K562 (cell line): ENCODE results near the gene KRTAP4-7. TPM values are rescaled to one million over a fixed set of nuclear protein-coding genes. Genes with fewer than 3 reads are reported as not detected.
"Not testable (repeated sequence)": the region's sequence is repeated elsewhere in the genome, so short reads cannot be mapped to it uniquely, and the experiment has no call there.

Source experiments
- ATAC-seq: fragments of 200-7000 bp; cut with Tn5 transposase; 3 replicates; pipeline ENCODE4 v1.9.1; 2020; ENCODE audit warnings: moderate library complexity
- BruUV-seq: library from RNA; stranded (reverse); fragments of 400-500 nt; replicated peaks from 2 replicates; lab custom pipeline; 2021; lab: Mats Ljungman, UMichigan
- CTCF ChIA-PET: fragments of 300-600 bp; formaldehyde crosslinking; extraction: SDS; loops from one replicate; lab custom pipeline; 2021; ENCODE audit warnings: low intra/inter-chr PET ratio; lab: Yijun Ruan, JAX
- POLR2A ChIA-PET: fragments of 300-600, 350-650 bp; sonication (Branson Sonifier 250); formaldehyde crosslinking; extraction: SDS; loops from one replicate; lab custom pipeline; 2021; ENCODE audit warnings: antibody characterized with exemption, inconsistent platforms; lab: Yijun Ruan, JAX
- DNase-seq, 4 experiments: peaks; one replicate each; pipeline versions ENCODE4 v3.0.0 to v3.0.0-alpha.2; 2011 to 2018; ENCODE audit warnings: low spot score in 3 of 4, mixed read lengths in 3 of 4; ENCODE audit errors: extremely low read depth in 1 of 4
- FAIRE-seq: peaks from 2 replicates; lab custom pipeline; 2011; peaks lifted over from hg19 to GRCh38; lab: Jason Lieb, UNC
- H2AFZ ChIP-seq: 2 replicates; pipeline ENCODE4 v1.6.0; 2011; ENCODE audit warnings: low read depth, low read length, control low read depth, inconsistent platforms
- H3K27ac ChIP-seq: fragments of 200-600 bp; 3 replicates; pipeline ENCODE4 v1.8.0; 2011; ENCODE audit warnings: low read depth, mild to moderate bottlenecking, control low read depth, inconsistent platforms, low read length, moderate library complexity, mixed read lengths; ENCODE audit errors: extremely low read depth
- H3K27me3 ChIP-seq, 2 experiments: fragments of 300-600 bp in 1 of 2; 2 replicates in 1 of 2; 3 replicates in 1 of 2; pipeline versions ENCODE4 v1.6.0 to v1.8.0; 2011; ENCODE audit warnings: inconsistent platforms in 2 of 2, low read length in 2 of 2, mild to moderate bottlenecking in 1 of 2, mixed read lengths in 1 of 2, moderate library complexity in 1 of 2; ENCODE audit not compliant: control insufficient read depth in 2 of 2, insufficient read depth in 2 of 2
- H3K36me3 ChIP-seq: fragments of 300-600 bp; 3 replicates; pipeline ENCODE4 v1.8.0; 2011; ENCODE audit warnings: mild to moderate bottlenecking, low read length, inconsistent platforms; ENCODE audit not compliant: control insufficient read depth, insufficient read depth
- H3K4me1 ChIP-seq, 2 experiments: fragments of 200-600 bp in 1 of 2; replicated peaks in 1 of 2; 2 replicates in 1 of 2; 3 replicates in 1 of 2; pipeline versions ENCODE4 v1.5.1 to v1.8.0; 2011; ENCODE audit warnings: inconsistent platforms in 2 of 2, low read length in 2 of 2, mild to moderate bottlenecking in 1 of 2, mixed read lengths in 1 of 2, moderate library complexity in 1 of 2; ENCODE audit not compliant: control insufficient read depth in 2 of 2, insufficient read depth in 2 of 2
- H3K4me2 ChIP-seq: 2 replicates; pipeline ENCODE4 v1.6.1; 2011; ENCODE audit warnings: low read length, control low read depth, inconsistent platforms, mixed read lengths; ENCODE audit not compliant: insufficient read depth
- H3K4me3 ChIP-seq: fragments of 200-600 bp; sonication (generic), shearing (Covaris generic); 2 replicates; pipeline ENCODE4 v1.5.1; 2016; ENCODE audit warnings: control low read depth, inconsistent platforms
- H3K79me2 ChIP-seq: fragments of 200-600 bp; 3 replicates; pipeline ENCODE4 v1.8.0; 2011; ENCODE audit warnings: low read length, inconsistent platforms; ENCODE audit not compliant: control insufficient read depth, insufficient read depth
- H3K9ac ChIP-seq, 2 experiments: 2 replicates each; pipeline versions ENCODE4 v1.6.0 to v1.6.1; 2011; ENCODE audit warnings: low read depth in 2 of 2, low read length in 2 of 2, control low read depth in 1 of 2, inconsistent platforms in 1 of 2, mild to moderate bottlenecking in 1 of 2, mixed read lengths in 1 of 2; ENCODE audit not compliant: insufficient read depth in 1 of 2
- H3K9me1 ChIP-seq: one replicate; pipeline ENCODE4 v1.6.0; 2011; ENCODE audit warnings: inconsistent platforms, mild to moderate bottlenecking, low read length, moderate library complexity; ENCODE audit not compliant: control insufficient read depth, insufficient read depth
- H3K9me3 ChIP-seq: replicated peaks from 2 replicates; pipeline ENCODE4 v1.5.1; 2011; ENCODE audit warnings: low read depth, low read length, inconsistent platforms; ENCODE audit not compliant: control insufficient read depth, insufficient read depth
- H4K20me1 ChIP-seq: replicated peaks from 2 replicates; pipeline ENCODE4 v1.6.1; 2011; ENCODE audit warnings: low read length, inconsistent platforms, mixed read lengths; ENCODE audit not compliant: control insufficient read depth, insufficient read depth
- POLR3G ChIP-seq: IDR thresholded peaks from 2 replicates; pipeline ENCODE4 v1.6.1; 2011; ENCODE audit not compliant: insufficient read length, insufficient replicate concordance; ENCODE audit errors: extremely low read depth
- RBM25 ChIP-seq: fragments of 200-400 bp; formaldehyde crosslinking; IDR thresholded peaks from 2 replicates; pipeline ENCODE4 v1.6.1; 2018; ENCODE audit warnings: low read length, low read depth, moderate library complexity; ENCODE audit not compliant: severe bottlenecking
- ZNF146 ChIP-seq: IDR thresholded peaks from one replicate; pipeline ENCODE4 v1.6.1; 2018; ENCODE audit warnings: missing compliant biosample characterization; ENCODE audit not compliant: unreplicated experiment
- WGBS: fragments of 100-300 bp; shearing (Covaris generic); methylation state at CpG from one replicate; pipeline ENCODE4 v1.1.6; 2016; ENCODE audit warnings: low coverage, mixed read lengths; ENCODE audit not compliant: insufficient coverage; ENCODE audit errors: missing lambda C conversion rate; 5-methylcytosine and 5-hydroxymethylcytosine counted together
- in situ Hi-C: fragments of 300-500 bp; cut with MboI; formaldehyde crosslinking; loops from 4 replicates; pipeline ENCODE4 v1.15.0; 2018; ENCODE audit warnings: inconsistent platforms, mixed read lengths
- intact Hi-C: fragments of 100-400 bp; cut with micrococcal nuclease; formaldehyde crosslinking; loops from 2 replicates; pipeline ENCODE4 v1.14.2; 2022
- polyA plus RNA-seq, 8 experiments: library from polyadenylated mRNA; depleted of rRNA in 4 of 8; stranded (reverse) in 5 of 8; unstranded in 3 of 8; fragments of >200 nt; fragmentation: Nextera tagmentation in 2 of 8; fragmentation: Illumina TruSeq in 1 of 8; extraction: Ambion mirVana in 2 of 8; extraction: Trizol in 1 of 8; gene quantifications; 2 replicates each; pipeline versions ENCODE4 v1.2.1 to v1.2.3, GENCODE V29; 2011 to 2014; ENCODE audit warnings: inconsistent platforms in 1 of 8, missing spikeins in 1 of 8
- total RNA-seq, 7 experiments: library from RNA; depleted of rRNA in 6 of 7; stranded (reverse); fragments of >200 nt in 6 of 7; fragmentation: Illumina TruSeq in 2 of 7; extraction: Trizol in 2 of 7; gene quantifications; 2 replicates each; pipeline versions ENCODE4 v1.2.1 to v1.2.3, GENCODE V29; 2011 to 2021; ENCODE audit warnings: low replicate concordance in 1 of 7
- TF ChIP-seq, protein P1 (sequence below): sonication (generic); formaldehyde crosslinking; IDR thresholded peaks from 2 replicates; pipeline ENCODE4 v1.8.1; 2022; ENCODE audit warnings: missing genetic modification reagents

The KRTAP4-7 gene
- total and polyA plus RNA-seq, 9 of the 15 experiments (the other 6 are each of a cell fraction or from before 2014, with no cell fraction given): not detected

DNA sequence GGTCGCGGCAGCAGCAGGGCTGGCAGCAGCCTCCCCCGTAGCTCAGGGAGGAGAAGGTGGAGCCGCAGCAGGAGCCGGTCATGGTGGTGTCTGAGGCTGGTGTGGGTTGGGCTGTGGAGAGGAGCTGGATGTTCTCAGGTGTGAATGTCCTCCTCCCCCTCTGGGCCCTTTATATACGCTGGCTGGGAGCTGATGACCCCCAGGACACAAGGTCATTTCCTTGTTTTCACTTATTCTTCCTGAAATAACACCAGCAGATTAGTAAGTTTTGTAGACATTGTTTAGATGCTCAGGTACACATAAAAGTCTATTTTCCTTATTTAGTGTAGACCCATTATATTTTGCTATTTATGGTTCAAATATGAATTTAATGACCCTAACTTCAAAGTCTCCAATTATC lies 28.8 kb upstream of the KRTAP4-7 start, which contains the start of gene KRTAP2-2:
Gene KRTAP2-2, minus strand, starts transcription at position 101 of the 400 bp plus-strand sequence. Its CDS starts 19 bp downstream, at position 82.
- DNase-seq, H3K9me3 ChIP-seq, H2AFZ ChIP-seq, in situ Hi-C loops, H3K27me3 ChIP-seq, H3K9me1 ChIP-seq, H3K4me3 ChIP-seq, H3K36me3 ChIP-seq, BruUV-seq, intact Hi-C loops, H3K9ac ChIP-seq, H3K27ac ChIP-seq, H3K4me1 ChIP-seq, ATAC-seq, FAIRE-seq, H3K79me2 ChIP-seq, POLR2A ChIA-PET, CTCF ChIA-PET, H4K20me1 ChIP-seq, H3K4me2 ChIP-seq: not testable (repeated sequence)
- 0% methylated on average over 1 of the region's 6 CpGs for WGBS

DNA sequence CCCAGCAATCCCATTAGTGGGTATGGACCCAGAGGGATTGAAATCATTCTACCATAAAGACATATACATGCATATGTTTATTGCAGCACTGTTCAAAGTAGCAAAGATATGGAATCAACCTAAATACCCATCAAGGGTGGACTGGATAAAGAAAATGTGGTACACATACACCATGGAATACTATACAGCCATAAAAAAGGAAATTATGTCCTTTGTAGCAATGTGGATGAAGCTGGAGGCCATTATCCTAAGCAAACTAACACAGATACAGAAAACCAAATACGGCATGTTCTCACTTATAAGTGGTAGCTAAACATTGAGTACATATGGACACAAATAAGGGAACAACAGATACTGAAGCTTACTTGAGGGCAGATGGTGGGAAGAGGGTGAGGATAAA lies 26.4 kb upstream of the KRTAP4-7 start:
- intact Hi-C loops (no loop called here), in situ Hi-C loops (no loop called here)
- FAIRE-seq (no peak), ATAC-seq (no peak), DNase-seq (no peak)
- no peak overlapping the region for H3K9ac ChIP-seq
- WGBS: 0% methylated on average over 1 of the region's 1 CpG
- no peaks in the 10 kb centered on the region for H3K79me2 ChIP-seq
- H3K9me3 ChIP-seq: no peaks in the 10 kb centered on the region
- peaks cover 4 to 5% of the 10 kb centered on the region in 2 experiments; a peak in 4 of 5 replicates for H3K27me3 ChIP-seq
- H4K20me1 ChIP-seq: no peaks in the 10 kb centered on the region; the same call in 1 of the 2 replicates
- H3K4me1 ChIP-seq: no peaks in the 10 kb centered on the region
- no peaks in the 10 kb centered on the region for H3K36me3 ChIP-seq
- no peak overlapping the region for H3K4me3 ChIP-seq
- POLR2A ChIA-PET: no interaction called here
- no TSS peak for BruUV-seq
- H3K9me1 ChIP-seq: no peaks in the 10 kb centered on the region
- H3K27ac ChIP-seq: no peak overlapping the region
- no peak overlapping the region for H2AFZ ChIP-seq
- TF ChIP-seq POLR3G (no peak), ZNF146 (CRISPR knock-in tag) (peak; percentile 92), RBM25 (peak; percentile 71)
- TF ChIP-seq, protein P1, sequence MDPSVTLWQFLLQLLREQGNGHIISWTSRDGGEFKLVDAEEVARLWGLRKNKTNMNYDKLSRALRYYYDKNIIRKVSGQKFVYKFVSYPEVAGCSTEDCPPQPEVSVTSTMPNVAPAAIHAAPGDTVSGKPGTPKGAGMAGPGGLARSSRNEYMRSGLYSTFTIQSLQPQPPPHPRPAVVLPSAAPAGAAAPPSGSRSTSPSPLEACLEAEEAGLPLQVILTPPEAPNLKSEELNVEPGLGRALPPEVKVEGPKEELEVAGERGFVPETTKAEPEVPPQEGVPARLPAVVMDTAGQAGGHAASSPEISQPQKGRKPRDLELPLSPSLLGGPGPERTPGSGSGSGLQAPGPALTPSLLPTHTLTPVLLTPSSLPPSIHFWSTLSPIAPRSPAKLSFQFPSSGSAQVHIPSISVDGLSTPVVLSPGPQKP (CRISPR knock-in tag): no peak
- no peak overlapping the region for H3K4me2 ChIP-seq
- CTCF ChIA-PET: no interaction called here
